GM18858 (cell line): ENCODE measurements around the gene SLC39A3.

ENCODE experiments used
- ATAC-seq: cut with Tn5 transposase; IDR thresholded peaks from one replicate; pipeline ENCODE4 v1.9.1; 2021; ENCODE audit not compliant: unreplicated experiment

Gene SLC39A3, protein sequence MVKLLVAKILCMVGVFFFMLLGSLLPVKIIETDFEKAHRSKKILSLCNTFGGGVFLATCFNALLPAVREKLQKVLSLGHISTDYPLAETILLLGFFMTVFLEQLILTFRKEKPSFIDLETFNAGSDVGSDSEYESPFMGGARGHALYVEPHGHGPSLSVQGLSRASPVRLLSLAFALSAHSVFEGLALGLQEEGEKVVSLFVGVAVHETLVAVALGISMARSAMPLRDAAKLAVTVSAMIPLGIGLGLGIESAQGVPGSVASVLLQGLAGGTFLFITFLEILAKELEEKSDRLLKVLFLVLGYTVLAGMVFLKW

DNA sequence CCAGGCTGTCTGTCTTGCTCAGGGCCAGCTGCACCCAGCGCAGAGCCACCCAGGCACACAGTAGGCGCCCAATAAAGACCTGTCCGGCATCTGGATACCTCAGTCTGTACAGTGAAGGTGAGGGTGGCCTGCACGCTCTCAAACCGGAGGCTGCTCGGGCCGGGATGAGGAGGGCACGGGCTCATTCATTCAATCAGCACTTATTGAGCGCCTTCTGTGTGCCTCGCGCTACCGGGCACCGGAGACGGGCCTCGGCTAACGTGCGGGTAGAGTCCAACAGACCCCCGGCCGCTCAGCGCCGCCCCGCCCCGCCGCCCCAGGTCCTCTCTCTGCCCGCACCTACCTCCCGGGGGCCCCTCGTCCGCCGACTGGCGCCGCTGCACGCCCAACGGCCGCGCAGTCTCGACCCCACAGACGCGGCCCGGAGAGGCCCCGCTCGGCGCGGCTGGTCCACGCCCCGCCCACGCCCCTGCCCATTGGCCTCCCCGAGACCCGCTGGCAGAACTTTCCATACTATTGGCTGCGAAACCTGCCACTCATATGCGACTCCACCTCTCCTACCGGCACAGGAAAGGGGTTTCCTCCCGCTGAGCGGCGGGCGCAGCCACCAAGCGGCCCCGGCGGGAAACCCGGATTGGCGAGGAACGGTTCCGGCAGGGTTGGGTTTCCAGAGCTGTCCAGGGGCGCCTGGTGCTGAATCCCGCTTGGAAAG lies at the start of gene SLC39A3:
Gene SLC39A3, minus strand, starts transcription at position 416 of the 712 bp plus-strand sequence. CDS start 2,760 bp downstream, outside the sequence.
- peak; percentile 78 for ATAC-seq

DNA sequence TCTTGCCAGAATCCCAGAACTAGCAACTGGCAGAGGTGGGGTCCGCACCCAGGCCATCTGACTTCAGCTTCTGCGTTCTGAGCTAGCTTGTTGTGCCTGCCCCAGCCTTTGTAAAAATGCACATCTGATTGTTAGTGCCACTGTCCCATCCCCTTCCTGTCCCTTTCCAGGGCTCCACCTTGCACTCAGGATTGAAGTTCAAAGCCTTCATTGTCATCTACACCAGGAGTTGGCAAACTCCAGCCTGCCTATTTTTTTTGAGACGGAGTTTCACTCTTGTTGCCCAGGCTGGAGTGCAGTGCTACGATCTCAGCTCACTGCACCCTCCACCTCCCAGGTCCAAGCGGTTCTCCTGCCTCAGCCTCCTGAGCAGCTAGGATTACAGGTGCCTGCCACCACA lies 48.4 kb upstream of the SLC39A3 start:
- ATAC-seq, result no peak

DNA sequence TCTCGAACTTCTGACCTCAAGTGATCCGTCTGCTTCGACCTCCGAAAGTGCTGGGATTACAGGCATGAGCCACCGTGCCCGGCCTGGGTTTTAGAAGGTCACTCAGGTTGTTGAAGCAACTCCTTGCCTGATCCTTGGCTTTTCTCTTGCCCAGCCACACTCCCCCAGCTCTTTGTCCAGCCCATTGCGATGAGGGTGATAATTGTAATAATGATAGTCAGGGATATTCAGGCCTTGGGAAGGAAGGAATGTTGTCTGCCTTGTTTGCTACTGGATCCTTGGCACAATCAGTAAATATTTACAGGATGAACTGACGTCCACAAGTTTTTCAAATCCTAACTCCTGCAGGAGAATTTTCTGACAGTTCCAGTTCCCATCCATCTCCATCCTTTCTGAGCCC lies 47.3 kb upstream of the SLC39A3 start:
- no peak for ATAC-seq

DNA sequence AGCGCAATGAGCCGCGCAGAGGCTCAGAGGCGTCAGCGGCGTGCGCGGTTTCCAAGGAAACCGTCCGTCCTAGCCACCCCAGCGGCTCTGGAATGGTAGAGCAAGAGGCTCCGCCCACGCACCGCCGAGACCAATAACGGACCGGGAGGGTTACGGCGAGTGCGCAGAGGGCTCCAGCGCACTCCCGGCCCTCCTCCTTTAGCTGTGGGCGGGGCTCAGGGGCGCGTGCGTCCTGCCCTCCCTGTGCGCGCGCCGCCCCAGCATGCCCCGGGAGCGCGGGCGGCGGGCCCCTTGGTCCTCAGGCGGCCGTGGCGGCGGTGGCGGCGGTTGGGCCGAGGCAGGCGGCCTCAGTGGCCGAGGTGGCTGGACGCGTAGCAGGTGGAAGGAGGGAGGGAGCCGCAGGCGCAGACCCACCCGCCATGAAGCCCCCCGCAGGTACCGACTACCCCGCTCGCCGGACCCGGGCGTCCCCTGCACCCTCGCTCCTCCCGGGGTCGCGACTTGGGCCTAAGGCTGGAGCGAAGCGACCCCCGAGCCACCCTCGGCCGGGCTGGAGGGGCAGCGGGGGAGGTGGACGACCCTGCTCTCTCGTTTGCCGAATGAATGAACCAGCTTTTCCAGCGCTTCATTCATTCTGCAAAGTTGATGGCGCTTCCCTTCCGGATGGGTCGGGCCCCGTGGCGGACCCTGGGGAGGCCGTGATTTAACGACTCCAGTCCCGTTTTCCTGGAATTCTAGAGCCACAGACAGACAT lies 45.6 kb upstream of the SLC39A3 start, which contains the start of gene THOP1:
Gene THOP1, plus strand, starts transcription at position 260 of the 754 bp plus-strand sequence. Its CDS starts 160 bp downstream, at position 420.
- peak; percentile 52 for ATAC-seq

DNA sequence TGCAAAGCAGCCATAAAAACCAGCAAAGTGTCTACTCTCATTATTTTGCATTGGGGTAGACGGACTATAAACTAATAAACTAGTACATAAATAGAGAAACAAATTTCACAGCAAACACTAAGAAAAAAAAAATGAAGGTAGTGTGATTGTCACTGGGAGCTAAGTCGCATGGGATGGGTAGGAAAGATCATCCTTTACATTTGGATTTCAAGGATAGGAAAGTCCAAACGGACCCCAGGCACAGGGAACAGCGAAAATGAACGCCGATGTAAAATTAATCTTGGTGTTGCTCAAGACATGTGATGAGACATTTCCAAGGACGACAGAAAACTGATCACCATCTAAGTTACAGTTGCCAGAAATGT lies 43.9 kb upstream of the SLC39A3 start:
- ATAC-seq, result no peak

DNA sequence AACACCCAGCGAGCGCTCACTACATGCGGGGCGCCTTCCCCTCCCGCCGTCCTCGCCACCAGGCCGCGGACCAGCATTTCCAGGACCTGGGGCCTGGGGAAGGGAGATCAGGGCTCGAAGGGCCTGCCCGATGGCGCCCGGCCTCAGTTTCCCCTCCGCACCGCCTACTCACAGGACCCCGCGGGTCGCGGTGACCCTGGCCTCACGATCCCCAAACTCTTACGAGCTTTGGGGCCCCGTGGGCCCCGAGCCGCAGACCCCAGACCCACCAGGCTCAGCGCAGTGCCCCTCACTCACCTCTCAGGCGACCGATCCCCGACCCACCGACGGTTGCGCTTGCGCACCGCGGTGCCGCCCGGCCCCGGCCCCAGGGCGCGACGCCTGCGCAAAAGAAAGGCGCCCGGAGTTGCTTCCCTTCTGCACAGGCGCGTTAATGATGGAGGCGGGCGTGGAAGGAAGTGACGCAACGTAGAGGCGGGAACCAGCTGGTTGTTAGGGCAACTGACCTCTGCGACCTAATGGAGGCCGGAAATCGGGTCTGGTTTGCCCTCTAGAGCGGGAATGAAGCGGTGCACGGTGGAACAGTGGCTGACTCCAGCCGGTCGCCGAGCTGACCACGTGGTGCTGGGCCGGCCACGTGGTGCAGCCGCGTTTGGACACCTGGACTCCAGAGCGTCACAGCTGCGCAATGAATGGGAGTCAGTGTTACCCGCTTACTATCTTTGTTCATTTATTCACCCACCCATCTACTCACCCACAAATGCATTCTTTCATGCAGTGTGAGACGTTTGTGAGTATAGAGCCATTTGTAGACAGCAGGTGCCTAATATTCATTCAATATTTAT lies 43.3 kb upstream of the SLC39A3 start, which contains the start of gene SGTA:
Gene SGTA, minus strand, starts transcription at position 338 of the 845 bp plus-strand sequence. CDS start 14,205 bp downstream, outside the sequence.
- peak; percentile 61 for ATAC-seq

DNA sequence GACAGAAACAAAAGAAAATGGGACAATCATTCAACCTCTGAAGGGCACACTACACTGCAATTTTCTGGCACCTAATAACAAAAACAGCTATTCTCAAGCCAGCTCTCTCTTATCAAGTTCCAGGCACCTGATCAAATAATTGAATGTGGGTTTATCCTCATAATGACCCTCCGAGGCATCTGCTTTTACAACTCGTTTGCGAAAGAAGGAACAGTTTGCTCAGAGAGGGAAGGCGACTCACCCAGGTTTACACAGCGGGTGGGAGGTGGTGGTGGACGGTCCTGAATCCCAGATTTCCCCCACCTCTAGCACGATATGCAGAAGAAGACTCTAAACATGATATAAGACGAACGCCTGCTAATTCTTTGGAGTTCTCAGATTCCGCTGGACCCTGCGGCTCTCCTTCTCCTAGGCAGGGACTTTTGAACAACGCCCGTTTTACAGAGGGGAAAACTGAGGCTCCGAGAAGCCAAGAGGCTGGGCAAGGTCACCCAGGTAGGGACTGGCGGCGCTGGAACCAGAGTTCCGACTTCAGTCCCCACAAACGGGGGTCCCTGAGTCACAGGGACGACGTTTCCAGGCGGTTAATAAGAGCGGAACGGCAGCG lies 42.6 kb upstream of the SLC39A3 start:
- ATAC-seq, result no peak

DNA sequence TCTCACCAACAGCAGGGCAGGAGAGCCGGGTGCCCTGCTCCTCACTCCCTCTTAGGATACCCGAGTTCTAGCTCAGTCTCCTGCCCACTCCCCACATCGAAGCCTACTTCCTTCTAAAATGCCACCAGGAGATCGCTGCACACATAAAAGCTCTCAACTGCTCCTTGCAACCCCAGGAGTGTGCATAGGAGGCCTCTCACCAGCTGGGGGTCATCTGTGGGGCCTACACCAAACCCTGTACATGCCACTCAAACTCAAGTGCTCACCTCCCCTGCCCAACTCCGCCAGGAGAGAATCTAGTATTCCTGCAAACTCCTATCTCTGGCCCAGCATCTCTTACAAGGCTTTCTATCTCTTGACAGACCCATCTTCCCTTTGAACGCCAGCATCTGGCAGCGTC lies 40.5 kb upstream of the SLC39A3 start:
- ATAC-seq, result no peak

DNA sequence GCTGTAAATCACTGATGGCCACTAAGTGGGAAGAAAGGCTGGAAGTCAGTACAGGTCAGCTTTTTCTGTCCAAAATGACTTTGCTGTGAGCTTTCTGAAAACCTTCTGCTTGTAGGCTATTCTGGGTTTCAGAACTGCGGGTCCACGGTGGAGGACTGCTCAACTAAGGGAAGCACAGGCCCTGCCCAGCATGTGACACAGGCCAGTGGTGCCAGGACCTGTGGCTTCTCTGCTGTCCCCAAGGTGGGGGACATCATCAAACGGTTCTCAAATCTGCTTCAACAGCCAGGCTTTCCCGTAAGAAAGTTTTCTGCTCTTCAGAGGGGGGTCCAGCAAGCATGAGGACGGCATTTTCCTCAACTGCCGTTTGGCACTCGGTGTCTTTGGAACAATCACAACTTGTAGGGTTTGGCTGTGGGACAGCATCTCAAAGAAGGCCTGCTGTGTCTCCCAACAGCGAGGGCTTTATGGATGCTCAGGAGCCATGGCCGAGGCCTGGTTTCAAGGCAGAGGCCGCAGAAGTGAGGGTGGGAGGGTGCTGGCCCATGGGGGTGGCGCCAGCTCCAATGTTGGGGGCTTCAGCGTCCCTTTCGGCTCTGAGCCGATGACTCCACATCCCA lies 39.4 kb upstream of the SLC39A3 start:
- ATAC-seq, result no peak

DNA sequence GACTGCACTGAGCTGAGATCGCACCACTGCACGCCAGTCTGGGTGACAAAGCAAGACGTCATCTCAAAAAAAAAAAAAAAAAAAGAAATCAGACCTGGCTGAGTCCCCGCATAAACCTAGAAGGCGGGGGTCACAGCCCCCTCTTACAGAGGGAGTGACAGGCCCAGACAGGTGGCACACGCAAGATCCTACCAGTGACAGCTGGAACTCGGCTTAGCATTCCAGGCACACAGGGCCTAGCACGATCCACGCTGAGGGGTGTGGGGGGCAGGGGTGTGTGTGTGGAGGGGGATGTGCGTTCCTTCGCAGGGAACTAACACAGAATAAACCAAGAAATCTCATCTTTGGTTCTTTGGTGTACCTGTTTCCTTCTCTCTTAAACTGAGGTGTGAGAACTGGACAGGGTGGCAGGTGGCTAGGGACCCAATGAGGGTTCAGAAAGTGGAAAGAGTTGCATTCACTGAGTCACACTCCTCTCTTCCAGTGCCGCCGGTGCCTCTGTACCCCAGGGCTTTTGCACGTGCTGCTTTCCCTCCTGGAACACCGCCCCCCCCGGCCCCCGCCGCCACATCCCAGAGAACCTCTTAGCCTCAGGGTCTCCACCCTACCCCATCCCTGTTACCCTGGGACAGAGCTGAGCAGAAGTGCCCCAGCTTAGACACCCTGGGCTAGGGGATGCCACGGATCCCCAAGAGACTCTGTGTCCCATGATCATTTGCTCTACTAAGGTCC lies 38.3 kb upstream of the SLC39A3 start:
- ATAC-seq, result no peak

DNA sequence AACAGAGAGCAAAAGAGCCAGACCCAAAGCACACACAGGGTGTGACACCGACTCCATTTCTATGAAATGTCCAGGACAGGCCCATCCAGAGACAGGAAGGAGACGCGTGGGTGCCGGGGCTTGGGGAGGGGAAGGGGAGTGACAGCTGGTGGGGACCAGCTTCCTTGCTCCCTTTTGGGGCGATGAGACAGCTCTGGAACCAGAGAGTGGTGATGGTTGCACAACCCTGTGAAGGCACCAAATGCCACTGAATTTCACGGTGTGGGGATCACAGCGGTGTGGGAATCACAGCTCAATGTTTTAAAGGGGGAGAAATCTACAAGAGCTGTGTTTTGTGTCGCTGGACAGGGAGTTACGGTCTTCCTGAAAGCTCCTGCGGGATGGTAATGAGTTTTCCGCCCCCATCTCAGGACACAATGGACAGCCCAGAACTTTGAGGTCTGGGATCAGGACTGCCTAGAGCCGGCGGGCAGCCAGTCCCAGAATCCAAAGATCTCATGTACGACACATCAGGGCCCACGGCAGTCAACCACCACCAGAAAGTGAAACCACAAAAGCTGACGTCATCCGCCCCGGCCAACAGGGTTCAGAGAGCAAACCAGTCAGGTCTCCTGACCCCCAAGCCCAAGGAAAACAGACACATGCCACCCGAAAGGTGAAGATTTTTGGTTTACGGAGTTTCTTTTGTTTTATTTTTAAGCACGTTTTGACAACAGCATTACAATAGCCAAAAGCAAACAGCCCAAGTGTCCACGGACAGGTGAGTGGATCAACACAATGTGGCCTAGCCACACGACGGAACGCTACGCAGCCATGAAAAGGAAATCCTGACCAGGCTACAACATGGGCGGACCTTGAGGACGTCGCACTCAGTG lies 36.0 kb upstream of the SLC39A3 start:
- no peak for ATAC-seq

DNA sequence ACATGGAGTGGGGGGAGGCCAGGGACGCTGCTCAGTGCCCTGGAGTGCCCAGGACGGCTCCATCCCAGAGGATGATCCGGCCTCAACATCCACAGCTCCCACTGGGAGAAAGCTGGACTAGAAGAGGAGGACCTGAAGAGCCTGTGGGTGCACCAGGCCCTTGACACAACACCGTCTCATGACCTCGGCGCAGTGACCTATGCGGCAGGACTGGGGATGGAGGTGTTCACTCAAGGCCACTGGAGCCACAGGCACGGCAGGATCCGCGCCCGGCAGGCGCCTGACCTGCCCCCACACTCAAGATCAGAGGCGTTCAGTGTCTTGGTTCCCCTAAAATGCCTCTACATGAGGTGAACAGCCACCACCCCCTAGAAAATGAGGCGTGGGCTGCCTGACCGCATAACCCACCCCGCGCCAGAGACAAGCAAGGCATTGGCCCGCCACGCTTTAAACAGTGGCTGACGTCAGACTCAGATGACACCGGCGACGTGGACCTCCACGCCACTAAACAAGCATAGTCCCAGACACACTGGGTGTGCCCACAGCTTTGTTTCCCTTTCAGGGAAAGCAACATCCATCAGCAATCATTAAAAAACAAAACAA lies 35.2 kb upstream of the SLC39A3 start:
- ATAC-seq, result no peak

DNA sequence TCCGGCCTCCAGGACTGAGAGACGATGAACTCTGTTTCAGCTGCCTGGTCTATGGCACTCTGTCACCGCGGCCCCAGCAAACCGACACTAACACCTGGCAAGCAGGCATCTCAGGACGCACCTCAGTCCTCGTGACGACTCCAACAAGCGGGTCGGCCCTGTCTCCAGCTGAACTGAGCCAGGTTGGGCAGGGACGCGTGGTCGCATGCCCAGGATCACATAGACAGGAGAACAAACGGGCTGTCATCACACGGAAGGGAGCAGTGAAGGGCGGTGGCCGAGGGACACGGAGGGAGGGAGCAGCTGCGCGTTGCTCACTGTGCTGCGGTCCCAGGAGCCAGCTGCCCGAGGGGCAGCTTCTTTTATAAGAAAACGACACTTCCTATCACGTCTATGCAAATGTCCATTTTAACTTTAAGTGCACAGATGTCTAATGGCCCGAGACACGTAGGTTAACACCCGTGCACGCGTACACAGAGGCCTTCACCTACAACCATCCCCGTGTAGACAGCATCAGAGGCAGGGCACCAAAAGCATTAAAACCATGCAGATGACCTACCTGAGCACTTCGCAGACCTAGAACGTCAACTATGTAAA lies 34.4 kb upstream of the SLC39A3 start:
- ATAC-seq, result no peak

DNA sequence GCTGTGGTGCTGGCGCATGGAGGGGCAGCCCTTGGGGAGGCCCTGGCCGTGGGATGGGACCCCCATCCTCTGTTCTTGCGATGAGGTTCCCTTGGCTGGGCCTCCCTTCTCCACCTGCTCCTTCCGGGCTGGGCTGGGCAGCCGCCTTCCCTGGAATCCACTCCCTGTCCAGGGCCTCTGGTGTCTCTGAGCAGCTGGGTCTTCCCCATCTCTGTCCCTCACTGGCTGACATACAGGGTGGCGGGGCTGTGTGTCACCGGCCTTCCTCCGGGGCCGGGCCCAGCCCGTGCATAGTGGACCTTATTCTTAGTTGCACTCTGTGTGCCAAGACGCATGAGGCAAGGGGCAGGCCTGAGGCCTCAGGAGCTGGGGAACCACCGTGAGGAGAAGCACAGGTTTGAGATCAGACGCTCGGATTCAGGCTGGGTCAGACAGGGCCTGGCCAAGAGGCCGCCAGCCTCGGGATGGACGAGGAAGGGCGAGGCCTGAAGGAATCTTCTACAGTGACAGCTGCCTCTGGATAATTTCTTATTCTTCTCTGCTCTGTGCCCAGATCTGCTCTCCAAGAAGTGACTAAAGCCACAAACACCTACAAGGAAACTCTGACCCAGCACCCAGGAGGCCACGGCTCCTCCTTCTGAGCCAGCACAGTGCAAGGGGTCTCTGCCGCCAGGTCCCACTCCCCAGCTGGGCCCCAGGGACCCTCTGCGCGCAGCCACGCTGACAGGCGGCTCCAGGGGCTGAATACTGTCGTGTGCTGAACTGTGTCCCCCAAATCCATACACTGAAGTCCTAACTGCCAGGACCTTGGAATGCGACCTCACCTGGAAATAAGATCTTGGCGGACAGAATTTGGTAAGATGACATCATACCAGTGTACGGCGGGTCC lies 32.2 kb upstream of the SLC39A3 start:
- no peak for ATAC-seq

DNA sequence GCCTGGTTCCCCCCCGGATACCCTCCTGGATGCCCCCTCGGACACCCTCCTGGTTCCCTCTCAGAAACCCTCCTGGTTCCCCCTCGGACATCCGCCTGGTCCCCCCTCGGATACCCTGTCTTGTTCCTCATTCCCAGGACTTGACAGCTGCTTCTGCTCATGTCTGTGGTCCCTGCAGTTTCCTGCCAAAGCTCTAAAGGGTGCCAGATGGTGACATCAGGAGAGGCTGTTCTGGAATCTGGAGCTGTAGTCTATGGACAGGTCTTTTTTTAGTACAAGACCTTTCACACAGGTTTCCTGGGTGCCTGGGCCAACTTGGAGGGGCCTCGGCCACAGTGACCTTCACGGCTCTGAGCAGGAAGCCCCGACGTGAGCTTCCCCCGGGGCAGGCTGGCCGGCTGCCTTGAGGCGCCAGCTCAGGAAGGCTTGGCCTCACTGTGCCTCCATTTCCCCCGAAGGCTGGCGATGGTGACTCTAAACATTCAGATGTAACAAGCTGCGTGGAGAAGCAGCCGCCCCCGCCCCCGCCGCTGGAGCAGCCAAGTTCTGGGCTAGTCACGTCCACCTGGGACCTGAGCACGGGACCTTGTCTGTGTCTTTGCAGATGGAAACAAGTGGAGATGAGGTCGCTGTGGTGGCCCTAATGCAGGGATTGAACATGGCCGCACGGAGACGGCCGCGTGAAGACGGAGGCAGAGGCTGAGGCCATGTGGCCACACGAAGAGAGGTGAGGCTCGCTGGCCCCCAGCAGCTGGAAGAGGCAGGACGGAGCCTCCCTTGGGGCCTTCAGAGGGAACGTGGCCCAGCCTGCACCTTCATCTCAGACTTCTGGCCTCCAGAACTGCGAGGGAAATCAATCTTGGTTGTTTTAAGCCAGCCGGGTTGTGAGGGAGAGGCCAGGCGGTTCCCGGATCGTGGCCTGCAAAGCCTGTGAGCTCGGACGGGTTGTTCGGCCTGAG lies 30.5 kb upstream of the SLC39A3 start:
- no peak for ATAC-seq
